Tibial artery (tissue), 4 donors: Measurements from ENCODE around the gene E2F3.

Experiments
- DNase-seq, 2 donors: peaks; one replicate each; pipeline ENCODE4 v3.0.0-alpha.2; 2019
- H3K27ac ChIP-seq, 2 donors: fragments of 200-600 bp; sonication (generic) in 1 of 2; 1 replicate in 1 of 2; 2 replicates in 1 of 2; pipeline ENCODE4 v1.5.1; 2018 to 2019; ENCODE audit warnings: mild to moderate bottlenecking in 1 of 2
- H3K27me3 ChIP-seq, 2 donors: fragments of 200-600 bp; sonication (generic) in 1 of 2; one replicate each; pipeline versions ENCODE4 v1.5.1 to v1.6.0; 2016 to 2019
- H3K36me3 ChIP-seq, 3 donors: fragments of 200-600 bp; sonication (generic) in 2 of 3; one replicate each; pipeline ENCODE4 v1.5.1; 2016 to 2019; ENCODE audit warnings: mild to moderate bottlenecking in 2 of 3
- H3K4me1 ChIP-seq, 4 donors: fragments of 200-600 bp; sonication (generic) in 2 of 4; 1 replicate in 3 of 4; 2 replicates in 1 of 4; pipeline ENCODE4 v1.5.1; 2016 to 2019
- H3K4me3 ChIP-seq, 2 donors: fragments of 200-600 bp; sonication (generic) in 1 of 2; 1 replicate in 1 of 2; 2 replicates in 1 of 2; pipeline ENCODE4 v1.5.1; 2018 to 2019; ENCODE audit warnings: mild to moderate bottlenecking in 2 of 2
- H3K9me3 ChIP-seq, 3 donors: fragments of 200-600 bp; sonication (generic) in 1 of 3; one replicate each; pipeline ENCODE4 v1.5.1; 2016 to 2019
- intact Hi-C: fragments of 100-400 bp; cut with DNase I; formaldehyde crosslinking; loops from one replicate; pipeline ENCODE4 v1.15.0; 2023; ENCODE audit warnings: low total_unique reads
- TF ChIP-seq, protein P1 (sequence below), 2 experiments: fragments of 200-600 bp in 1 of 2; fragments of 450-650 bp in 1 of 2; IDR thresholded peaks; one replicate each; pipeline ENCODE4 v1.5.1; 2017 to 2019; ENCODE audit warnings: antibody characterized with exemption in 2 of 2, mild to moderate bottlenecking in 1 of 2, moderate library complexity in 1 of 2

The E2F3 gene

DNA sequence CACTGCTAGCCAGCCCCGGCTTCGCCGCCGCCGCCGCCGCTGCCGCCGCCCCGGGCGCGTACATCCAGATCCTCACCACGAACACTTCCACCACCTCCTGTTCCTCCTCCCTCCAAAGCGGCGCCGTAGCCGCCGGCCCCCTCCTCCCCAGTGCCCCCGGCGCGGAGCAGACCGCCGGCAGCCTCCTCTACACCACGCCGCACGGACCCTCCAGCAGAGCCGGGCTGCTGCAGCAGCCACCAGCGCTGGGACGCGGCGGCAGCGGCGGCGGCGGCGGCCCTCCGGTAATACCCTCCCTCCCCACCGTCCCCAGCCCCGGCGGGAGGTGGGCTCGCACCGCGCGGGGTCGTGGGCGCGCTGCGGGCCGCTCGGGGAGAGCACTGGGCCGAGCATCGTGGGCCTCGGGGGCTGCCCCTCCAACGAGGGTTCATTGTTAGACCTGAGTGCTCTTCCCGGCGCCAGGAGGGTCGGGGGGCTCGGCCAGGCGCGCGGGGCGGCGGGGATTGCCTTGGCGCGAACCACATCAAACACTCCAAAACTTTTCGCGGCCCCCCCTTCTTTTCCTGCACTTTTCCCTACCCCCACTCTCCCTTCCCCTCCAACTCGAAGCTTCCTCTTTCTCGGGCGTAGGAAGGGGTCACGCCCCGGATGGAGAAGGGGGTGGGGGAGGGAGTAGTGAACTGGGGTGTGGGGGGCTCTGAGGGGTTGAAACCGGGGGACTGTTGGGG lies 827 bp downstream of the E2F3 start:
- TF ChIP-seq, protein P1, sequence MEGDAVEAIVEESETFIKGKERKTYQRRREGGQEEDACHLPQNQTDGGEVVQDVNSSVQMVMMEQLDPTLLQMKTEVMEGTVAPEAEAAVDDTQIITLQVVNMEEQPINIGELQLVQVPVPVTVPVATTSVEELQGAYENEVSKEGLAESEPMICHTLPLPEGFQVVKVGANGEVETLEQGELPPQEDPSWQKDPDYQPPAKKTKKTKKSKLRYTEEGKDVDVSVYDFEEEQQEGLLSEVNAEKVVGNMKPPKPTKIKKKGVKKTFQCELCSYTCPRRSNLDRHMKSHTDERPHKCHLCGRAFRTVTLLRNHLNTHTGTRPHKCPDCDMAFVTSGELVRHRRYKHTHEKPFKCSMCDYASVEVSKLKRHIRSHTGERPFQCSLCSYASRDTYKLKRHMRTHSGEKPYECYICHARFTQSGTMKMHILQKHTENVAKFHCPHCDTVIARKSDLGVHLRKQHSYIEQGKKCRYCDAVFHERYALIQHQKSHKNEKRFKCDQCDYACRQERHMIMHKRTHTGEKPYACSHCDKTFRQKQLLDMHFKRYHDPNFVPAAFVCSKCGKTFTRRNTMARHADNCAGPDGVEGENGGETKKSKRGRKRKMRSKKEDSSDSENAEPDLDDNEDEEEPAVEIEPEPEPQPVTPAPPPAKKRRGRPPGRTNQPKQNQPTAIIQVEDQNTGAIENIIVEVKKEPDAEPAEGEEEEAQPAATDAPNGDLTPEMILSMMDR (IDR thresholded peaks at IDR 0.05) = no peak
- Histone ChIP-seq H3K27ac (peak overlapping the region; percentile 91 to 94), H3K4me1 (peaks cover 0 to 18% (median 3%) of the 10 kb centered on the region in 4 donors), H3K36me3 (no peaks in the 10 kb centered on the region), H3K27me3 (no peaks in the 10 kb centered on the region), H3K9me3 (no peaks in the 10 kb centered on the region), H3K4me3 (peak overlapping the region; percentile 87 to 88)
- DNase-seq = peak; percentile 59 to 72
- intact Hi-C loops = loop anchor here (5.0 to 10.0 kb wide), 3 partner anchors 125 to 555 kb away; partner anchors contain the start of gene MBOAT1

DNA sequence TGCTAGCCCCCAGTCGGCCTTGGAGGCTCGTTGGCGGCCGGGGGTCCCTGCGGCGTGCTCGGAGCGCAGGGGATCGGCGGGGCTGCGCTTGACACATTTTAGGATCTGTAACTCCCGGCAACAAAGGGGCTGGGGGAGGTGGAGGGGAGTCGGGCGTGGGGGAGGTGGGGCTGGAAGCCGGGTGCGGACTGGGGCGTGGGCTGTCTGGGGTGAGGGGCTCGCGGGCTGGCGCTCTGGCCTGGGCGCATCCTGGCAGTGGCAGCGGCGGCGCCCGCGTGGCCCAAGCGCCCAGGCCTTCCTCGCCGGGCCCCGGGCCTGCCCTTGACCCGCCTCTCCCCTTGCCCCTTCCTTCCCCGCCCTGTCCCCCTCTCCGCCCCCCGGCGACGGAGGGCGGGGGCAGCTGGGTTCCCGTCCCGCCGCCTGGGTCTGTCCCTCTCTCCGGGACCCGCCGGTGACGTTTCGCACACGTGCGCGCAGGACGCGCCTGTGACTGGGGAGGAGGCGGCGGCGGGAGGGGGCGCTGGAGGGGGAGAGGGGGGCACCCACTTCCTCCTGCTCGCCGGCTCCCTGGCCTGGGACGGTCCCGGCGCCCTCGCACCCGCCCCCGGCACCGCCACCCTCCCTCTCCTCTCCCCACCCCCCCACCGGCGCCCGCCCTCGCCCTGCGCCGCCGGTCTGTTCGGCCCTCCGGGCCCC lies 1.5 kb downstream of the E2F3 start:
- Histone ChIP-seq H3K27me3 (no peaks in the 10 kb centered on the region), H3K4me1 (peaks cover 0 to 18% (median 3%) of the 10 kb centered on the region in 4 donors), H3K36me3 (no peaks in the 10 kb centered on the region), H3K27ac (peak overlapping the region; percentile 91 to 94), H3K4me3 (peak overlapping the region; percentile 87 to 88), H3K9me3 (no peaks in the 10 kb centered on the region)
- TF ChIP-seq, protein P1 (IDR thresholded peaks at IDR 0.05) = no peak
- intact Hi-C loops = loop anchor here (5.0 to 10.0 kb wide), 3 partner anchors 124 to 556 kb away; partner anchors contain the start of gene MBOAT1
- peak; percentile 92 to 96 for DNase-seq

DNA sequence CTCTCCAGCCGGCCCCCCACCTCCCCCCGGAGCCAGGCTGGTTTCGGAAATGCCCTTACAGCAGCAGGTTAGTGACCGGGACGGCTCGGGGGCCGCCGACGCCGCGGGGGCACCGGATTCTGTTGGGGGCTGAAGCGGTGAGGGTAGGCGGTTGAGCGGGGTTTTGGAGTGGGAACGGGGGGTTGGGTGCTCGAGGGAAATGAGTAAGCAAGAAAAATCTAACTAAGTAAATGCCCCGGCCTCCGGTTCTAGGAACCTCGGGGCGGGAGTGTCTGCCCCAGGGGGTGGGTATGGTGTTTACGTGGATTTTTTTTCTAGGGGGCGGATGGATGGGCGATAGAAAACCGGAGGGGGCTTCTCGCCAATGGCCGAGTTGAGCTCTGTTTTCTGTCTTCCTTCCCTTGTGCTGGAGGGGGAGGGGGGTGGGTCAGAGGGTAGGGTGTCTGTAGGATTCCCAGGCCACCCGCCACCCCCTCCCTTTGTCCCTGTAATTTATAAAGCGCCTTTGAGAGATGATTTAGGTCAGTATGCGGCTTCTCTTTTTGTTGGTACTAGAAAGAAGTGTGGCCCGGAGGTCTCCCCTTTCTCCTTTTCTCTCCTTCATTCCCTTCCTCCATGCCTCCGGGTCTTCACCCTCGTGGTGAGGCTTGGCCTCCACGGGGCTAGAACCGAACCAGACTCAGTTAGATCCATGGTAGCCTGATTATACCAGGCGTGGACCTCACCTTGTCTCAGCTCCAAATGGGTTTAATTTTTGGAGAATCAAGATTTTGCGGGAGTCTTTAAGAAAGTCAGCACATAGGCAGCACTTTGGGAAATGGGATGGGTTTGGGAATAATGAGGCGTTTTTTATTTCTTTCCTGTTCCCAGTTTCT lies 2.3 kb downstream of the E2F3 start:
- no peaks in the 10 kb centered on the region for H3K36me3 ChIP-seq
- TF ChIP-seq, protein P1 (IDR thresholded peaks at IDR 0.05) = no peak
- peak overlapping the region; percentile 91 to 94 for H3K27ac ChIP-seq
- peaks cover 0 to 25% (median 5%) of the 10 kb centered on the region in 4 donors for H3K4me1 ChIP-seq
- no peaks in the 10 kb centered on the region for H3K9me3 ChIP-seq
- intact Hi-C loops = loop anchor here (5.0 to 10.0 kb wide), 3 partner anchors 123 to 557 kb away; partner anchors contain the start of gene MBOAT1
- peak overlapping the region; percentile 87 to 88 for H3K4me3 ChIP-seq
- H3K27me3 ChIP-seq = no peaks in the 10 kb centered on the region
- peak; percentile 24 to 70 for DNase-seq

DNA sequence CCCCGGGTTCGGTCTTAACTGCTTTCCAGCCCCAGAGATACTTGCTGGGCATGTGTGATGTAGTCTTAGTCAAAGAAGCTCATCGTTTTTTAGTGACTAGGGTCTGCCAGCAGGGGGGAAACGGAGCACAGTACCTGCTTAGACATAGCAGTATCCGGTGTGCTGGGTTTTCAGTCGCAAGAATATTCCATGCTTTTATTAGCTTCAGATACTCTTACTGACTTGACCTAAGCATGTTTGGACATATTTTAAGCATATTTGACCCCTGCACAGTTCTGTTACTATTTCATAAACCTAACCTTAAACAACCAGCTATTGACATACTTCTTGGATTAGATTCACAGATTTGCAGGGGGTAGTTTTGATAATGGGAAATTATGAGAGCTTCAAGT lies 3.0 kb downstream of the E2F3 start:
- Histone ChIP-seq H3K27me3 (no peaks in the 10 kb centered on the region), H3K36me3 (no peaks in the 10 kb centered on the region), H3K9me3 (no peaks in the 10 kb centered on the region), H3K4me1 (peaks cover 0 to 31% (median 9%) of the 10 kb centered on the region in 4 donors), H3K4me3 (peak overlapping the region; percentile 87 to 88), H3K27ac (peak overlapping the region; percentile 91 to 94)
- DNase-seq = no peak
- intact Hi-C loops = loop anchor here (5.0 to 10.0 kb wide), 3 partner anchors 123 to 557 kb away; partner anchors contain the start of gene MBOAT1
- TF ChIP-seq, protein P1 (IDR thresholded peaks at IDR 0.05) = peak; percentile 37 to 46

DNA sequence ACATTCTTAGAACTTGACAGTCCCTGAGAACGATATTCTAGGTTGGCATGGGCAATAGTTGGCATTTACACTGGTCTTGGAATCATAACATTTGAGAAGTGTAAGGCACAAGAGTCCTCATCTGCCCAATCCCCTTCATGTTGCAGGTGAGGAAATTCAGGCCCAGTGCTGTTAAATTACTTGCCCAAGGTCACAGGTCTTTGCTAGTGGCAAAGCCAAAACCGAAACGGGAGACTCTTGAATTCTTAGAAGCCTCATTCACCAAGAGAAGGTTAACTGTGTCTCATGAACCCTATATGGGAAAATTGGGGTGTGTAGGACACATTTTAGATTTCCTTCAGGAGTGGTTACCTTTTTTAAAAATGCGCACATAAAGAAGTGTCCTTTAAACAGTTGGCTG lies 7.2 kb downstream of the E2F3 start:
- no peak overlapping the region for H3K4me3 ChIP-seq
- H3K4me1 ChIP-seq = peaks cover 0 to 68% (median 28%) of the 10 kb centered on the region in 4 donors
- intact Hi-C loops = loop anchor here (10.0 kb wide), 1 partner anchor 194 kb away; the partner anchor contains the start of gene MBOAT1
- no peaks in the 10 kb centered on the region for H3K36me3 ChIP-seq
- H3K27ac ChIP-seq = peak overlapping the region; percentile 58 to 64
- TF ChIP-seq, protein P1 (IDR thresholded peaks at IDR 0.05) = no peak
- no peak for DNase-seq
- H3K9me3 ChIP-seq = no peaks in the 10 kb centered on the region
- no peaks in the 10 kb centered on the region for H3K27me3 ChIP-seq
